HEK293 (cell line): ENCODE data around the gene SCAMP5.
A peak's percentile ranks its signal among the peaks of the same experiment; 100 is the strongest.

Experiments used
- CTCF ChIA-PET: fragments of 350-600 bp; formaldehyde crosslinking; extraction: SDS; loops from one replicate; lab custom pipeline; 2021; ENCODE audit warnings: antibody characterized with exemption; lab: Yijun Ruan, JAX
- POLR2A ChIA-PET: fragments of 300-600 bp; formaldehyde crosslinking; extraction: SDS; loops from one replicate; lab custom pipeline; 2020; ENCODE audit warnings: antibody characterized with exemption, inconsistent platforms; lab: Yijun Ruan, JAX
- H3K27ac ChIP-seq: fragments of 200-500 bp; sonication (Bioruptor generic); 2 replicates; pipeline ENCODE4 v1.5.1; 2014; ENCODE audit warnings: low read depth, low read length, control low read depth, inconsistent platforms; ENCODE audit errors: extremely low read depth
- H3K36me3 ChIP-seq, 2 experiments: fragments of 200-500 bp in 1 of 2; sonication (Bioruptor generic) in 1 of 2; 1 replicate in 1 of 2; 2 replicates in 1 of 2; pipeline ENCODE4 v1.5.1; 2014 to 2017; ENCODE audit warnings: inconsistent platforms in 2 of 2, low read length in 2 of 2; ENCODE audit not compliant: control insufficient read depth in 2 of 2, insufficient read depth in 1 of 2
- H3K4me1 ChIP-seq: fragments of 200-500 bp; sonication (Bioruptor generic); 2 replicates; pipeline ENCODE4 v1.5.1; 2014; ENCODE audit warnings: mild to moderate bottlenecking, low read length, inconsistent platforms; ENCODE audit not compliant: control insufficient read depth, insufficient read depth
- H3K4me3 ChIP-seq: 2 replicates; pipeline ENCODE4 v1.5.1; 2011; ENCODE audit warnings: low read depth, mild to moderate bottlenecking, control low read depth, low read length, moderate library complexity
- H3K9me3 ChIP-seq: fragments of 200-500 bp; sonication (Bioruptor generic); 2 replicates; pipeline ENCODE4 v1.5.1; 2014; ENCODE audit warnings: low read depth, low read length, inconsistent platforms; ENCODE audit not compliant: control insufficient read depth, insufficient read depth
- EGR2 ChIP-seq: fragments of 450-650 bp; formaldehyde crosslinking; IDR thresholded peaks from 2 replicates; pipeline ENCODE4 v1.5.1; 2016; ENCODE audit warnings: low read depth, missing biosample characterization, missing genetic modification characterization
- GLIS1 ChIP-seq: fragments of 450-650 bp; formaldehyde crosslinking; IDR thresholded peaks from 2 replicates; pipeline ENCODE4 v1.5.1; 2016; ENCODE audit warnings: missing biosample characterization, missing genetic modification characterization
- KLF1 ChIP-seq: fragments of 450-650 bp; formaldehyde crosslinking; IDR thresholded peaks from 2 replicates; pipeline ENCODE4 v1.5.1; 2016; ENCODE audit warnings: missing biosample characterization, missing genetic modification characterization
- PRDM1 ChIP-seq: fragments of 450-650 bp; formaldehyde crosslinking; IDR thresholded peaks from 2 replicates; pipeline ENCODE4; 2016; ENCODE audit warnings: missing biosample characterization, missing genetic modification characterization
- SCRT2 ChIP-seq: fragments of 450-650 bp; formaldehyde crosslinking; IDR thresholded peaks from 2 replicates; pipeline ENCODE4 v1.5.1; 2016; ENCODE audit warnings: missing biosample characterization, missing genetic modification characterization
- SP2 ChIP-seq: fragments of 450-650 bp; formaldehyde crosslinking; IDR thresholded peaks from 2 replicates; pipeline ENCODE4 v1.5.1; 2016; ENCODE audit warnings: missing biosample characterization, missing genetic modification characterization
- TRIM28 ChIP-seq: IDR thresholded peaks from 2 replicates; pipeline ENCODE4 v1.6.1; 2011; ENCODE audit warnings: low read length, control low read depth, borderline replicate concordance
- YY2 ChIP-seq: fragments of 450-650 bp; formaldehyde crosslinking; IDR thresholded peaks from 2 replicates; pipeline ENCODE4 v1.5.1; 2016; ENCODE audit warnings: missing biosample characterization, missing genetic modification characterization
- ZBTB8A ChIP-seq: fragments of 450-650 bp; formaldehyde crosslinking; IDR thresholded peaks from 2 replicates; pipeline ENCODE4 v1.5.1; 2016; ENCODE audit warnings: missing biosample characterization, missing genetic modification characterization
- ZFHX2 ChIP-seq: fragments of 450-650 bp; formaldehyde crosslinking; conservative IDR thresholded peaks from 2 replicates; pipeline ENCODE4 v1.5.1; 2016; ENCODE audit warnings: missing biosample characterization, missing genetic modification characterization
- ZIC2 ChIP-seq: fragments of 450-650 bp; formaldehyde crosslinking; IDR thresholded peaks from 2 replicates; pipeline ENCODE4 v1.5.1; 2016; ENCODE audit warnings: missing biosample characterization, missing genetic modification characterization
- ZNF23 ChIP-seq: fragments of 450-650 bp; formaldehyde crosslinking; IDR thresholded peaks from 2 replicates; pipeline ENCODE4 v1.5.1; 2016; ENCODE audit warnings: missing biosample characterization, missing genetic modification characterization, borderline replicate concordance
- ZNF324 ChIP-seq: fragments of 450-650 bp; formaldehyde crosslinking; IDR thresholded peaks from 2 replicates; pipeline ENCODE4 v1.5.1; 2016; ENCODE audit warnings: missing biosample characterization, missing genetic modification characterization
- ZNF416 ChIP-seq: fragments of 450-650 bp; formaldehyde crosslinking; IDR thresholded peaks from 2 replicates; pipeline ENCODE4 v1.5.1; 2016; ENCODE audit warnings: missing biosample characterization, missing genetic modification characterization
- ZNF544 ChIP-seq: fragments of 450-650 bp; formaldehyde crosslinking; IDR thresholded peaks from 2 replicates; pipeline ENCODE4 v1.5.0; 2017; ENCODE audit warnings: missing biosample characterization, missing genetic modification characterization
- ZNF560 ChIP-seq: fragments of 450-650 bp; formaldehyde crosslinking; IDR thresholded peaks from 2 replicates; pipeline ENCODE4 v1.5.1; 2017; ENCODE audit warnings: missing biosample characterization, missing genetic modification characterization, borderline replicate concordance
- ZNF623 ChIP-seq: fragments of 450-650 bp; formaldehyde crosslinking; IDR thresholded peaks from 2 replicates; pipeline ENCODE4 v1.5.1; 2016; ENCODE audit warnings: missing biosample characterization, missing genetic modification characterization
- ZNF629 ChIP-seq: fragments of 450-650 bp; formaldehyde crosslinking; IDR thresholded peaks from 2 replicates; pipeline ENCODE4 v1.5.1; 2017; ENCODE audit warnings: missing biosample characterization, missing genetic modification characterization
- ZSCAN16 ChIP-seq: fragments of 450-650 bp; formaldehyde crosslinking; IDR thresholded peaks from 2 replicates; pipeline ENCODE4 v1.5.1; 2016; ENCODE audit warnings: missing biosample characterization, missing genetic modification characterization
- TF ChIP-seq, protein P1 (sequence below): fragments of 450-650 bp; formaldehyde crosslinking; IDR thresholded peaks from 2 replicates; pipeline ENCODE4 v1.5.1; 2017; ENCODE audit warnings: missing biosample characterization, missing genetic modification characterization
- TF ChIP-seq, protein P2 (sequence below): fragments of 450-650 bp; formaldehyde crosslinking; IDR thresholded peaks from 2 replicates; pipeline ENCODE4 v1.5.1; 2016; ENCODE audit warnings: missing biosample characterization, missing genetic modification characterization
- TF ChIP-seq, protein P3 (sequence below): fragments of 450-650 bp; formaldehyde crosslinking; IDR thresholded peaks from 2 replicates; pipeline ENCODE4 v1.5.1; 2016; ENCODE audit warnings: missing biosample characterization, missing genetic modification characterization
- TF ChIP-seq, protein P4 (sequence below): fragments of 450-650 bp; formaldehyde crosslinking; IDR thresholded peaks from 2 replicates; pipeline ENCODE4 v1.5.1; 2016; ENCODE audit warnings: missing biosample characterization, missing genetic modification characterization
- TF ChIP-seq, protein P5 (sequence below): fragments of 450-650 bp; formaldehyde crosslinking; IDR thresholded peaks from 2 replicates; pipeline ENCODE4 v1.5.1; 2016; ENCODE audit warnings: missing biosample characterization, missing genetic modification characterization, borderline replicate concordance
- TF ChIP-seq, protein P6 (sequence below): fragments of 450-650 bp; formaldehyde crosslinking; IDR thresholded peaks from 2 replicates; pipeline ENCODE4 v1.5.1; 2016; ENCODE audit warnings: missing biosample characterization, missing genetic modification characterization

Gene SCAMP5

DNA sequence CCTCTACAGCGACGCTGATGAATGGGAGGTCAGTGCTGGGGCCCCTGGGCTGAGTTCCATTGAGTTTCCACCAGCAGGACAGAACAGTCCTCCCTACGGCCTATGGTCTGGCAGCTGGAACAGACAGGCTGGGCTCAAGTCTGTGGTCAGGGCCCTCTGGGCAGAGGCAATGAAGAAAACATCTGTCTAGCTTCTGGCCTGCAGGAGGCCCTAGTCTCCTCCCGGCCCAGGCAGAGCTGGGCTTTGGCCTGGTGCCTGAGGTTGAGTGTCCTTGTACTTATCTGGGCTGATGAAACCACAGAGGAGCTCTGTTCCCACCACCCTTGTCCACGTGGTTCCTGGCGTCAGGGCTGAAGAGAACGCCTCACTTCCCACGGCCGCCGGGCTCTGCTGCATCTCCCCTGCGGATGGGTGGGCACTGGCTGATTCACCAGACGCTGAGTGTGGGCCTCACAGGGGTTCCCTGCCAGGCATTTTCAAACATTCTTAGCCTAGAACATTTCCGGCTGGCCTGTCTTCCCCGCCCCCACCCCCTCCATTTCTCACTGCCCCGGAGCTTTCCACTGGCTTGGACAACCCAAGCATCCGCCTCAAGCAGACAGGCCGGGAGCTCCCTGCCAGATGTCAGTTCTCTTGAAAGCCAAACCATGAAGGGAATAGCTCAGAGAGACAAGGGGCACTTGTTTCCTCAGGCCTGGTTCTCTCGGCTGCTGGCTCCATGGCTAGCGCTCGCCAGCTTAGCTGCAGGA lies 48.3 kb downstream of the SCAMP5 start:
- ChIA-PET POLR2A (interaction anchor here (0.5 to 2.1 kb wide), 15 partner anchors 10 to 415 kb away, joined by 3 to 10 read pairs (median 4); partner anchors contain the start of genes C15orf39, NEIL1 and PPCDC), CTCF (interaction anchor here (0.5 to 3.5 kb wide), 19 partner anchors 8 to 275 kb away, joined by 3 to 20 read pairs (median 3); partner anchors contain the start of gene C15orf39)
- Histone ChIP-seq H3K9me3 (no peaks in the 10 kb centered on the region), H3K27ac (no peak overlapping the region; the same call in 1 of the 2 replicates), H3K4me3 (no peak overlapping the region), H3K4me1 (peaks cover 18% of the 10 kb centered on the region), H3K36me3 (peaks cover 0 to 25% of the 10 kb centered on the region in 2 experiments; a peak in 2 of 3 replicates)
- peak; percentile 53; the same call in 1 of the 2 replicates for TF ChIP-seq EGR2 (tag by site-specific recombination)
- TF ChIP-seq ZFHX2 (tag by site-specific recombination), result peak; percentile 80
- TF ChIP-seq, protein P1, sequence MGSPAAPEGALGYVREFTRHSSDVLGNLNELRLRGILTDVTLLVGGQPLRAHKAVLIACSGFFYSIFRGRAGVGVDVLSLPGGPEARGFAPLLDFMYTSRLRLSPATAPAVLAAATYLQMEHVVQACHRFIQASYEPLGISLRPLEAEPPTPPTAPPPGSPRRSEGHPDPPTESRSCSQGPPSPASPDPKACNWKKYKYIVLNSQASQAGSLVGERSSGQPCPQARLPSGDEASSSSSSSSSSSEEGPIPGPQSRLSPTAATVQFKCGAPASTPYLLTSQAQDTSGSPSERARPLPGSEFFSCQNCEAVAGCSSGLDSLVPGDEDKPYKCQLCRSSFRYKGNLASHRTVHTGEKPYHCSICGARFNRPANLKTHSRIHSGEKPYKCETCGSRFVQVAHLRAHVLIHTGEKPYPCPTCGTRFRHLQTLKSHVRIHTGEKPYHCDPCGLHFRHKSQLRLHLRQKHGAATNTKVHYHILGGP (tag by site-specific recombination), result no peak
- TF ChIP-seq ZBTB8A (tag by site-specific recombination), result 0 out of 2 replicates have a peak, but pooled peaks have one; percentile 26
- TF ChIP-seq ZSCAN16 (tag by site-specific recombination), result no peak

DNA sequence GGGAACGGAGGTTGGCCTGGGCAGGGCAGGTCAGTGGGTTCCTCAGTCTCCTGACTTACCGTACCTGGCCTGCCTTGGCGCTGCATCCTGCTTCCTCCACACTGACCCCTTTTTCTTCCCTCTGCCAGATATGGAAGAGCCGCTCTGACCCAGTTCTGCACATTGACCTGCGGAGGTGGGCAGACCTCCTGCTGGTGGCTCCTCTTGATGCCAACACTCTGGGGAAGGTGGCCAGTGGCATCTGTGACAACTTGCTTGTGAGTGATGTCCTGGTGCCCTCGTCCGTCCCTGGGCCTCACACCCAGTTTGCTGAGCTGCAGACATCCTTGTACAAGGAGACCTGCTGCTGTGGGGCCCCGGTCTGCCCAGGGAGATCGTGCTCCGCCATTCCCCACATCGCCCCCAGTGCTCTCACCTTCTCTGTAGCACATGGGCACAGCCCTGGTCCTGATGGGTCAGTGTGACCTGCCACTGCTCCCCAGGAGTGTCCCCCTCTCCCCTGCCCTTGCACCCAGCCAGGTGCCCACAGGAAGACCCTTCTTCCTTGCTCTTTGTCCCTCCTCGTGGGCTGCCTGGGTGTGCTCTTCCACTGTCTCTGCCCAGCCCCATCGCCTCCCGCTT lies 49.0 kb downstream of the SCAMP5 start:
- POLR2A ChIA-PET, result interaction anchor here (0.8 to 2.1 kb wide), 6 partner anchors 14 to 171 kb away, joined by 3 to 10 read pairs (median 6); partner anchors contain the start of gene C15orf39
- H3K4me1 ChIP-seq, result peaks cover 13% of the 10 kb centered on the region
- H3K4me3 ChIP-seq, result no peak overlapping the region
- no peak overlapping the region for H3K27ac ChIP-seq
- TF ChIP-seq, protein P2, sequence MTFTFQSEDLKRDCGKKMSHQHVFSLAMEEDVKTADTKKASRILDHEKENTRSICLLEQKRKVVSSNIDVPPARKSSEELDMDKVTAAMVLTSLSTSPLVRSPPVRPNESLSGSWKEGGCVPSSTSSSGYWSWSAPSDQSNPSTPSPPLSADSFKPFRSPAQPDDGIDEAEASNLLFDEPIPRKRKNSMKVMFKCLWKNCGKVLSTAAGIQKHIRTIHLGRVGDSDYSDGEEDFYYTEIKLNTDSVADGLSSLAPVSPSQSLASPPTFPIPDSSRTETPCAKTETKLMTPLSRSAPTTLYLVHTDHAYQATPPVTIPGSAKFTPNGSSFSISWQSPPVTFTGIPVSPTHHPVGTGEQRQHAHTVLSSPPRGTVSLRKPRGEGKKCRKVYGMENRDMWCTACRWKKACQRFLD (tag by site-specific recombination), result no peak
- TF ChIP-seq ZNF623 (no peak), YY2 (no peak), SCRT2 (no peak), ZNF416 (no peak), PRDM1 (tag by site-specific recombination) (no peak), ZNF560 (no peak), ZNF324 (tag by site-specific recombination) (no peak), KLF1 (tag by site-specific recombination) (no peak), ZNF629 (tag by site-specific recombination) (no peak), ZNF23 (no peak), GLIS1 (tag by site-specific recombination) (no peak), ZIC2 (tag by site-specific recombination) (no peak), SP2 (tag by site-specific recombination) (no peak), ZNF544 (no peak), TRIM28 (no peak)
- TF ChIP-seq, protein P3, sequence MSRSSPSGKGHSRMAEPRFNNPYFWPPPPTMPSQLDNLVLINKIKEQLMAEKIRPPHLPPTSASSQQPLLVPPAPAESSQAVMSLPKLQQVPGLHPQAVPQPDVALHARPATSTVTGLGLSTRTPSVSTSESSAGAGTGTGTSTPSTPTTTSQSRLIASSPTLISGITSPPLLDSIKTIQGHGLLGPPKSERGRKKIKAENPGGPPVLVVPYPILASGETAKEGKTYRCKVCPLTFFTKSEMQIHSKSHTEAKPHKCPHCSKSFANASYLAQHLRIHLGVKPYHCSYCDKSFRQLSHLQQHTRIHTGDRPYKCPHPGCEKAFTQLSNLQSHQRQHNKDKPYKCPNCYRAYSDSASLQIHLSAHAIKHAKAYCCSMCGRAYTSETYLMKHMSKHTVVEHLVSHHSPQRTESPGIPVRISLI, result no peak
- TF ChIP-seq, protein P4, sequence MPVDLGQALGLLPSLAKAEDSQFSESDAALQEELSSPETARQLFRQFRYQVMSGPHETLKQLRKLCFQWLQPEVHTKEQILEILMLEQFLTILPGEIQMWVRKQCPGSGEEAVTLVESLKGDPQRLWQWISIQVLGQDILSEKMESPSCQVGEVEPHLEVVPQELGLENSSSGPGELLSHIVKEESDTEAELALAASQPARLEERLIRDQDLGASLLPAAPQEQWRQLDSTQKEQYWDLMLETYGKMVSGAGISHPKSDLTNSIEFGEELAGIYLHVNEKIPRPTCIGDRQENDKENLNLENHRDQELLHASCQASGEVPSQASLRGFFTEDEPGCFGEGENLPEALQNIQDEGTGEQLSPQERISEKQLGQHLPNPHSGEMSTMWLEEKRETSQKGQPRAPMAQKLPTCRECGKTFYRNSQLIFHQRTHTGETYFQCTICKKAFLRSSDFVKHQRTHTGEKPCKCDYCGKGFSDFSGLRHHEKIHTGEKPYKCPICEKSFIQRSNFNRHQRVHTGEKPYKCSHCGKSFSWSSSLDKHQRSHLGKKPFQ (tag by site-specific recombination), result no peak
- TF ChIP-seq, protein P5, sequence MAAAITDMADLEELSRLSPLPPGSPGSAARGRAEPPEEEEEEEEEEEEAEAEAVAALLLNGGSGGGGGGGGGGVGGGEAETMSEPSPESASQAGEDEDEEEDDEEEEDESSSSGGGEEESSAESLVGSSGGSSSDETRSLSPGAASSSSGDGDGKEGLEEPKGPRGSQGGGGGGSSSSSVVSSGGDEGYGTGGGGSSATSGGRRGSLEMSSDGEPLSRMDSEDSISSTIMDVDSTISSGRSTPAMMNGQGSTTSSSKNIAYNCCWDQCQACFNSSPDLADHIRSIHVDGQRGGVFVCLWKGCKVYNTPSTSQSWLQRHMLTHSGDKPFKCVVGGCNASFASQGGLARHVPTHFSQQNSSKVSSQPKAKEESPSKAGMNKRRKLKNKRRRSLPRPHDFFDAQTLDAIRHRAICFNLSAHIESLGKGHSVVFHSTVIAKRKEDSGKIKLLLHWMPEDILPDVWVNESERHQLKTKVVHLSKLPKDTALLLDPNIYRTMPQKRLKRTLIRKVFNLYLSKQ, result no peak
- TF ChIP-seq, protein P6, sequence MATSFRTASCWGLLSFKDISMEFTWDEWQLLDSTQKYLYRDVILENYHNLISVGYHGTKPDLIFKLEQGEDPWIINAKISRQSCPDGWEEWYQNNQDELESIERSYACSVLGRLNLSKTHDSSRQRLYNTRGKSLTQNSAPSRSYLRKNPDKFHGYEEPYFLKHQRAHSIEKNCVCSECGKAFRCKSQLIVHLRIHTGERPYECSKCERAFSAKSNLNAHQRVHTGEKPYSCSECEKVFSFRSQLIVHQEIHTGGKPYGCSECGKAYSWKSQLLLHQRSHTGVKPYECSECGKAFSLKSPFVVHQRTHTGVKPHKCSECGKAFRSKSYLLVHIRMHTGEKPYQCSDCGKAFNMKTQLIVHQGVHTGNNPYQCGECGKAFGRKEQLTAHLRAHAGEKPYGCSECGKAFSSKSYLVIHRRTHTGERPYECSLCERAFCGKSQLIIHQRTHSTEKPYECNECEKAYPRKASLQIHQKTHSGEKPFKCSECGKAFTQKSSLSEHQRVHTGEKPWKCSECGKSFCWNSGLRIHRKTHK (tag by site-specific recombination), result no peak
- no peaks in the 10 kb centered on the region for H3K9me3 ChIP-seq
- CTCF ChIA-PET, result interaction anchor here (0.6 to 3.5 kb wide), 7 partner anchors 9 to 275 kb away, joined by 3 to 20 read pairs (median 5); partner anchors contain the start of gene C15orf39
- H3K36me3 ChIP-seq, result peaks cover 0 to 32% of the 10 kb centered on the region in 2 experiments; a peak in 2 of 3 replicates
